Astrocyte (in vitro differentiated cells and primary cell): ENCODE results near the gene ANO6. TPM values are rescaled to one million over a fixed set of nuclear protein-coding genes. Genes with fewer than 3 reads are reported as not detected.

Experiments used
- DNase-seq: peaks from one replicate; pipeline ENCODE4 v3.0.0-alpha.2; 2010; ENCODE audit warnings: low read depth
- FAIRE-seq: peaks from 2 replicates; lab custom pipeline; 2011; peaks lifted over from hg19 to GRCh38; lab: Jason Lieb, UNC
- H2AFZ ChIP-seq: 2 replicates; pipeline ENCODE4 v1.6.0; 2012; ENCODE audit warnings: low read depth, low read length, inconsistent platforms
- H3K27ac ChIP-seq: 2 replicates; pipeline ENCODE4 v1.5.1; 2011; ENCODE audit warnings: low read depth, low read length, inconsistent platforms
- H3K27me3 ChIP-seq: 2 replicates; pipeline ENCODE4 v1.6.0; 2011; ENCODE audit warnings: low read length, inconsistent platforms; ENCODE audit not compliant: insufficient read depth
- H3K36me3 ChIP-seq: 2 replicates; pipeline ENCODE4 v1.5.1; 2011; ENCODE audit warnings: low read length, inconsistent platforms; ENCODE audit not compliant: insufficient read depth
- H3K4me1 ChIP-seq: 2 replicates; pipeline ENCODE4 v1.5.1; 2011; ENCODE audit warnings: low read length, inconsistent platforms; ENCODE audit not compliant: insufficient read depth
- H3K4me2 ChIP-seq: 2 replicates; pipeline ENCODE4 v1.6.0; 2012; ENCODE audit warnings: low read length, inconsistent platforms
- H3K4me3 ChIP-seq: 2 replicates; pipeline ENCODE4 v1.5.1; 2011; ENCODE audit warnings: low read depth, mild to moderate bottlenecking, low read length, inconsistent platforms; ENCODE audit not compliant: insufficient read depth
- H3K79me2 ChIP-seq: 2 replicates; pipeline ENCODE4 v1.6.0; 2012; ENCODE audit warnings: mild to moderate bottlenecking, low read length, inconsistent platforms; ENCODE audit not compliant: insufficient read depth
- H3K9ac ChIP-seq: 2 replicates; pipeline ENCODE4 v1.6.0; 2012; ENCODE audit warnings: mild to moderate bottlenecking, low read length, inconsistent platforms
- H3K9me3 ChIP-seq: 2 replicates; pipeline ENCODE4 v1.5.1; 2012; ENCODE audit warnings: low read depth, mild to moderate bottlenecking, low read length, inconsistent platforms; ENCODE audit not compliant: insufficient read depth
- H4K20me1 ChIP-seq: 2 replicates; pipeline ENCODE4 v1.6.0; 2012; ENCODE audit warnings: low read length, inconsistent platforms; ENCODE audit not compliant: insufficient read depth
- H3K27ac Mint-ChIP-seq: one replicate; pipeline ENCODE4 v1.8.0; 2021; ENCODE audit warnings: mild to moderate bottlenecking, mixed read lengths; ENCODE audit not compliant: unreplicated experiment
- H3K27me3 Mint-ChIP-seq: one replicate; pipeline ENCODE4 v1.8.0; 2021; ENCODE audit warnings: low read depth, mixed read lengths; ENCODE audit not compliant: unreplicated experiment
- H3K36me3 Mint-ChIP-seq: one replicate; pipeline ENCODE4 v1.8.0; 2021; ENCODE audit warnings: low read depth, mixed read lengths; ENCODE audit not compliant: unreplicated experiment
- H3K4me1 Mint-ChIP-seq: one replicate; pipeline ENCODE4 v1.8.0; 2021; ENCODE audit warnings: low read depth, mixed read lengths; ENCODE audit not compliant: unreplicated experiment
- H3K4me3 Mint-ChIP-seq: one replicate; pipeline ENCODE4 v1.8.0; 2021; ENCODE audit warnings: mild to moderate bottlenecking, moderate library complexity, mixed read lengths; ENCODE audit not compliant: unreplicated experiment
- H3K9me3 Mint-ChIP-seq: one replicate; pipeline ENCODE4 v1.8.0; 2021; ENCODE audit warnings: mild to moderate bottlenecking, mixed read lengths; ENCODE audit not compliant: unreplicated experiment
- CTCF ChIP-seq: IDR thresholded peaks from 2 replicates; pipeline ENCODE4 v1.5.1; 2011; ENCODE audit warnings: low read depth, mild to moderate bottlenecking, inconsistent platforms, low read length, moderate library complexity; ENCODE audit not compliant: insufficient read depth
- EZH2 ChIP-seq: IDR thresholded peaks from 2 replicates; pipeline ENCODE4 v1.6.1; 2012; ENCODE audit warnings: mild to moderate bottlenecking, low read length, inconsistent platforms; ENCODE audit not compliant: insufficient read depth
- total RNA-seq: library from RNA; stranded (reverse); gene quantifications from 2 replicates; pipeline ENCODE4 v1.2.1, GENCODE V29; 2021

Gene ANO6
- total RNA-seq, 1 donor from 2014 or later: 113 TPM

- Histone ChIP-seq H3K27me3 (no peaks in the 10 kb centered on the region), H4K20me1 (no peaks in the 10 kb centered on the region), H2AFZ (no peak overlapping the region), H3K9ac (no peak overlapping the region), H3K4me3 (no peak overlapping the region), H3K79me2 (no peaks in the 10 kb centered on the region), H3K4me1 (no peaks in the 10 kb centered on the region), H3K36me3 (no peaks in the 10 kb centered on the region), H3K9me3 (no peaks in the 10 kb centered on the region), H3K4me2 (no peak overlapping the region), H3K27ac (no peak overlapping the region)
- Mint-ChIP-seq H3K9me3 (no peaks in the 10 kb centered on the region), H3K27ac (no peak overlapping the region), H3K4me1 (peaks cover 11% of the 10 kb centered on the region), H3K36me3 (peaks cover 3% of the 10 kb centered on the region), H3K27me3 (no peaks in the 10 kb centered on the region), H3K4me3 (no peak overlapping the region)
- DNase-seq (no peak), FAIRE-seq (no peak)
- TF ChIP-seq EZH2 (no peak), CTCF (no peak)
Observed at GRCh38 chr12:45204757-45205156, 11.1 kb upstream of the ANO6 start.

- TF ChIP-seq EZH2 (no peak), CTCF (no peak)
- no peaks in the 10 kb centered on the region for H3K36me3 ChIP-seq
- H3K4me3 ChIP-seq: no peak overlapping the region
- no peak overlapping the region for H3K9ac ChIP-seq
- Mint-ChIP-seq H3K27ac (no peak overlapping the region), H3K4me1 (peaks cover 6% of the 10 kb centered on the region), H3K9me3 (no peaks in the 10 kb centered on the region), H3K36me3 (peaks cover 3% of the 10 kb centered on the region), H3K27me3 (no peaks in the 10 kb centered on the region), H3K4me3 (no peak overlapping the region)
- H3K79me2 ChIP-seq: no peaks in the 10 kb centered on the region
- H3K27me3 ChIP-seq: no peaks in the 10 kb centered on the region
- no peak for DNase-seq
- FAIRE-seq: no peak
- no peaks in the 10 kb centered on the region for H3K4me1 ChIP-seq
- H2AFZ ChIP-seq: no peak overlapping the region
- H3K4me2 ChIP-seq: no peak overlapping the region
- H4K20me1 ChIP-seq: no peaks in the 10 kb centered on the region
- no peaks in the 10 kb centered on the region for H3K9me3 ChIP-seq
- no peak overlapping the region for H3K27ac ChIP-seq
Observed at GRCh38 chr12:45205165-45205825, 10.6 kb upstream of the ANO6 start.
